ENCODE measurements around the gene SUPT6H. TPM values are rescaled to one million over a fixed set of nuclear protein-coding genes. Genes with fewer than 3 reads are reported as not detected.
A peak's percentile ranks its signal among the peaks of the same experiment; 100 is the strongest.

The SUPT6H gene
- total and polyA plus RNA-seq, 2 of the 8 experiments (the other 6 are each of a cell fraction or from before 2014, with no cell fraction given): 32.0 to 59.9 TPM

- peaks cover 6 to 16% of the 10 kb centered on the region in 2 experiments for H4K20me1 ChIP-seq (replicated peaks in 1 of 2; ENCODE audit: control insufficient read depth in 1 of 2, insufficient read depth in 2 of 2, low read length in 2 of 2)
- peaks cover 0 to 15% (median 6%) of the 10 kb centered on the region in 4 experiments; a peak in 6 of 7 replicates for H3K4me1 ChIP-seq (replicated peaks in 1 of 4; ENCODE audit: control insufficient read depth in 3 of 4, insufficient read depth in 4 of 4, low read length in 3 of 4)
- H2BK5ac ChIP-seq (ENCODE audit: low read depth, low read length): peak overlapping the region; percentile 93
- peak overlapping the region; percentile 79 to 93 (median 90) for H3K9ac ChIP-seq (replicated peaks in 1 of 4; ENCODE audit: extremely low read depth in 1 of 4, low read depth in 3 of 4, low read length in 3 of 4)
- H3K79me1 ChIP-seq (ENCODE audit: low read depth, low read length): no peaks in the 10 kb centered on the region; the same call in 1 of the 2 replicates
- peak overlapping the region; percentile 68 for H3K14ac ChIP-seq (ENCODE audit: insufficient read length)
- peaks cover 19 to 44% (median 36%) of the 10 kb centered on the region in 4 experiments for H3K36me3 ChIP-seq (ENCODE audit: control insufficient read depth in 2 of 4, insufficient read depth in 4 of 4, low read length in 3 of 4)
- peak overlapping the region; percentile 93 for H4K5ac ChIP-seq (ENCODE audit: insufficient read length, low read depth, low read length)
- ChIA-PET CTCF (ENCODE audit: partially characterized antibody) (interaction anchor here (0.9 to 16.9 kb wide), 25 partner anchors 9 to 228 kb away, joined by 3 to 316 read pairs (median 9); partner anchors contain the start of genes DHRS13, FLOT2 and TRAF4), POLR2A (ENCODE audit: partially characterized antibody) (interaction anchor here (0.7 to 17.6 kb wide), 38 partner anchors 9 to 344 kb away, joined by 3 to 813 read pairs (median 4); partner anchors contain the start of genes ALDOC, BLTP2, DHRS13 and FAM222B)
- H3K56ac ChIP-seq (replicated peaks; ENCODE audit: insufficient read length, low read depth, low read length): peak overlapping the region; percentile 92
- peak overlapping the region; percentile 98 for H3K18ac ChIP-seq (ENCODE audit: extremely low read depth, low read length)
- peak overlapping the region; percentile 67; the same call in 1 of the 2 replicates for H2AK5ac ChIP-seq (ENCODE audit: low read depth, low read length)
- H2BK12ac ChIP-seq (ENCODE audit: low read depth, low read length): 0 out of 2 replicates have a peak overlapping the region, but pooled peaks have one; percentile 12
- 3% methylated on average over 31 of the region's 45 CpGs; no CpG with 5 or more reads in 1 of the 2 experiments for WGBS, 2 experiments (ENCODE audit: extremely low coverage in 1 of 2, insufficient coverage in 1 of 2, insufficient read length in 1 of 2, insufficient replicate concordance in 2 of 2, low coverage in 1 of 2, low lambda C conversion rate in 2 of 2, missing lambda C conversion rate in 1 of 2)
- peaks cover 0 to 31% of the 10 kb centered on the region in 2 experiments; a peak in 2 of 4 replicates for H3K79me2 ChIP-seq (ENCODE audit: control insufficient read depth in 1 of 2, insufficient read depth in 2 of 2, low read length in 2 of 2)
- no peak overlapping the region for H2AFZ ChIP-seq (ENCODE audit: low read length)
- DNase-seq (ENCODE audit: low read depth in 1 of 2, low spot score in 2 of 2) (peak in 1 of 2 experiments; percentile 88), FAIRE-seq (no peak)
- no peaks in the 10 kb centered on the region for H3K9me3 ChIP-seq (ENCODE audit: insufficient read depth in 2 of 2, low read depth in 1 of 2, low read length in 1 of 2)
- H3K4me3 ChIP-seq (ENCODE audit: extremely low read depth in 1 of 4, insufficient read depth in 2 of 4, low read depth in 3 of 4, low read length in 4 of 4): peak overlapping the region; percentile 57 to 81 (median 72)
- peak overlapping the region; percentile 84 for H4K8ac ChIP-seq (ENCODE audit: extremely low read depth, insufficient read depth, low read length)
- peaks cover 17% of the 10 kb centered on the region; the same call in 1 of the 2 replicates for H3K23me2 ChIP-seq (ENCODE audit: low read depth, low read length)
- no peak overlapping the region for H3K23ac ChIP-seq (ENCODE audit: insufficient read length)
- H2BK20ac ChIP-seq (ENCODE audit: low read length): no peak overlapping the region
- H3K4ac ChIP-seq (replicated peaks; ENCODE audit: insufficient read length, low read depth, low read length): peak overlapping the region; percentile 97
- peak overlapping the region; percentile 85 to 95 for H3K4me2 ChIP-seq (ENCODE audit: insufficient read depth in 1 of 2, low read depth in 2 of 2, low read length in 2 of 2)
- H2BK15ac ChIP-seq (ENCODE audit: low read length): peak overlapping the region; percentile 72; the same call in 1 of the 2 replicates
- H2BK120ac ChIP-seq (replicated peaks; ENCODE audit: low read depth, low read length): peak overlapping the region; percentile 84
- peak overlapping the region; percentile 99 for H4K91ac ChIP-seq (replicated peaks; ENCODE audit: insufficient read length, low read length)
- H3K27ac ChIP-seq (ENCODE audit: low read depth, low read length): peak overlapping the region; percentile 89
- H3K27me3 ChIP-seq (replicated peaks in 1 of 4; ENCODE audit: control insufficient read depth in 3 of 4, extremely low read depth in 1 of 4, insufficient read depth in 3 of 4, low read length in 3 of 4): no peaks in the 10 kb centered on the region
- peak; percentile 64; the same call in 1 of the 2 replicates for TF ChIP-seq TBP (IDR thresholded peaks at IDR 0.05; ENCODE audit: low read depth, low read length)
- peak; percentile 97 for TF ChIP-seq MAX (IDR thresholded peaks at IDR 0.05)
- no peak for TF ChIP-seq USF2 (IDR thresholded peaks at IDR 0.05; ENCODE audit: low read length)
- peak; percentile 85 for TF ChIP-seq POLR2AphosphoS5 (IDR thresholded peaks at IDR 0.05; ENCODE audit: low read depth, low read length)
- no peak for TF ChIP-seq CBX8 (IDR thresholded peaks at IDR 0.05; ENCODE audit: borderline replicate concordance, low read depth, low read length)
- no peak for TF ChIP-seq CEBPB (IDR thresholded peaks at IDR 0.05; ENCODE audit: low read depth, low read length)
- no peak for TF ChIP-seq SP4 (IDR thresholded peaks at IDR 0.05; ENCODE audit: low read length)
- no peak for TF ChIP-seq CTBP2 (IDR thresholded peaks at IDR 0.05; ENCODE audit: borderline replicate concordance, insufficient read depth, insufficient read length, low read length)
- TF ChIP-seq POLR2A (IDR thresholded peaks at IDR 0.05; ENCODE audit: control extremely low read depth in 1 of 2, low read depth in 2 of 2, low read length in 2 of 2): peak; percentile 40 to 73
- no peak for TF ChIP-seq HDAC6 (IDR thresholded peaks at IDR 0.05; ENCODE audit: low read depth, low read length)
- TF ChIP-seq SP2 (IDR thresholded peaks at IDR 0.05; ENCODE audit: low read length): no peak
Observed at GRCh38 chr17:28725660-28726225, 63.7 kb downstream of the SUPT6H start.

Measured in H1 (cell line).